Gastroesophageal sphincter (tissue), 3 donors: ENCODE results near the gene MYO18B.

Experiments
- CTCF ChIP-seq, 4 experiments: fragments of 200-600 bp in 2 of 4; fragments of 450-650 bp in 2 of 4; sonication (generic) in 1 of 4; IDR thresholded peaks; one replicate each; pipeline ENCODE4 v1.5.1; 2017 to 2019; ENCODE audit warnings: antibody characterized with exemption in 4 of 4, mild to moderate bottlenecking in 2 of 4, moderate library complexity in 2 of 4
- EP300 ChIP-seq: sonication (generic); formaldehyde crosslinking; IDR thresholded peaks from one replicate; pipeline ENCODE4 v1.6.1; 2017; ENCODE audit warnings: antibody characterized with exemption, mild to moderate bottlenecking
- POLR2A ChIP-seq, 2 donors: fragments of 450-650 bp; IDR thresholded peaks; one replicate each; pipeline ENCODE4 v1.6.1; 2017; ENCODE audit warnings: antibody characterized with exemption in 2 of 2, mild to moderate bottlenecking in 2 of 2, moderate library complexity in 1 of 2
- POLR2AphosphoS5 ChIP-seq: sonication (generic); formaldehyde crosslinking; IDR thresholded peaks from one replicate; pipeline ENCODE4 v1.6.1; 2017; ENCODE audit warnings: antibody characterized with exemption

GRCh38 chr22:26031641-26032040, 289.7 kb downstream of the MYO18B start:
- TF ChIP-seq CTCF (IDR thresholded peaks at IDR 0.05) (no peak), POLR2AphosphoS5 (no peak), POLR2A (IDR thresholded peaks at IDR 0.05) (no peak), EP300 (no peak)
